Uterus (tissue), 2 donors: ENCODE data around the gene CFAP97.

Experiments
- POLR2A ChIP-seq, 2 donors: fragments of 450-650 bp; IDR thresholded peaks; one replicate each; pipeline ENCODE4 v1.6.1; 2016; ENCODE audit warnings: antibody characterized with exemption in 2 of 2, mild to moderate bottlenecking in 1 of 2, moderate library complexity in 1 of 2
- TF ChIP-seq, protein P1 (sequence below), 4 experiments: fragments of 200-600 bp in 2 of 4; fragments of 450-650 bp in 2 of 4; sonication (generic) in 2 of 4; IDR thresholded peaks; one replicate each; pipeline ENCODE4 v1.5.1; 2016 to 2019; ENCODE audit warnings: antibody characterized with exemption in 4 of 4, mild to moderate bottlenecking in 2 of 4, moderate library complexity in 1 of 4

DNA sequence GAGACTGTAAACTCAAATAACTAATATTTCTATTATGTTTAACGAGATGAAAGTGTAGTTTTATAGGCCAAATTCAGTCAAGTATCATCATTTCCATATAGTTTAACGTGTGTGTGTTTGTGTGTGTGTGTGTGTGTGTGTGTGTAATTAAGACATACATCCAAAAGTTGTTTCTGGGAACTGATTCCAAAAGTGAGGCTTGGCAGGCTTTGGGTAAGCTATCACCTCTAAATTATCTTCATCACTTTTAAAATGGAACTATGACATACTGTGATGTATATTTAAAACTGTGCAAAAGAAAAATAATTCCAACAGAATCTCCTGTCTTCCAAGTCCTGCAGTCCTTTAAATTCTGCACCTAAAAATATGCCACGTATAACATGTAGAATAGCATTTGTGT lies 79.8 kb downstream of the CFAP97 start:
- TF ChIP-seq, protein P1, sequence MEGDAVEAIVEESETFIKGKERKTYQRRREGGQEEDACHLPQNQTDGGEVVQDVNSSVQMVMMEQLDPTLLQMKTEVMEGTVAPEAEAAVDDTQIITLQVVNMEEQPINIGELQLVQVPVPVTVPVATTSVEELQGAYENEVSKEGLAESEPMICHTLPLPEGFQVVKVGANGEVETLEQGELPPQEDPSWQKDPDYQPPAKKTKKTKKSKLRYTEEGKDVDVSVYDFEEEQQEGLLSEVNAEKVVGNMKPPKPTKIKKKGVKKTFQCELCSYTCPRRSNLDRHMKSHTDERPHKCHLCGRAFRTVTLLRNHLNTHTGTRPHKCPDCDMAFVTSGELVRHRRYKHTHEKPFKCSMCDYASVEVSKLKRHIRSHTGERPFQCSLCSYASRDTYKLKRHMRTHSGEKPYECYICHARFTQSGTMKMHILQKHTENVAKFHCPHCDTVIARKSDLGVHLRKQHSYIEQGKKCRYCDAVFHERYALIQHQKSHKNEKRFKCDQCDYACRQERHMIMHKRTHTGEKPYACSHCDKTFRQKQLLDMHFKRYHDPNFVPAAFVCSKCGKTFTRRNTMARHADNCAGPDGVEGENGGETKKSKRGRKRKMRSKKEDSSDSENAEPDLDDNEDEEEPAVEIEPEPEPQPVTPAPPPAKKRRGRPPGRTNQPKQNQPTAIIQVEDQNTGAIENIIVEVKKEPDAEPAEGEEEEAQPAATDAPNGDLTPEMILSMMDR (IDR thresholded peaks at IDR 0.05) = no peak
- no peak for TF ChIP-seq POLR2A (IDR thresholded peaks at IDR 0.05)
